ENCODE data around the gene CLIC4.
"Not testable (repeated sequence)": the region's sequence is repeated elsewhere in the genome, so short reads cannot be mapped to it uniquely, and the experiment has no call there.

The CLIC4 gene

GRCh38 chr1:24871306-24871901 lies 126.2 kb downstream of the CLIC4 start:
- FAIRE-seq, result no peak
- no peak for DNase-seq (ENCODE audit: insufficient read length, low spot score)

DNA sequence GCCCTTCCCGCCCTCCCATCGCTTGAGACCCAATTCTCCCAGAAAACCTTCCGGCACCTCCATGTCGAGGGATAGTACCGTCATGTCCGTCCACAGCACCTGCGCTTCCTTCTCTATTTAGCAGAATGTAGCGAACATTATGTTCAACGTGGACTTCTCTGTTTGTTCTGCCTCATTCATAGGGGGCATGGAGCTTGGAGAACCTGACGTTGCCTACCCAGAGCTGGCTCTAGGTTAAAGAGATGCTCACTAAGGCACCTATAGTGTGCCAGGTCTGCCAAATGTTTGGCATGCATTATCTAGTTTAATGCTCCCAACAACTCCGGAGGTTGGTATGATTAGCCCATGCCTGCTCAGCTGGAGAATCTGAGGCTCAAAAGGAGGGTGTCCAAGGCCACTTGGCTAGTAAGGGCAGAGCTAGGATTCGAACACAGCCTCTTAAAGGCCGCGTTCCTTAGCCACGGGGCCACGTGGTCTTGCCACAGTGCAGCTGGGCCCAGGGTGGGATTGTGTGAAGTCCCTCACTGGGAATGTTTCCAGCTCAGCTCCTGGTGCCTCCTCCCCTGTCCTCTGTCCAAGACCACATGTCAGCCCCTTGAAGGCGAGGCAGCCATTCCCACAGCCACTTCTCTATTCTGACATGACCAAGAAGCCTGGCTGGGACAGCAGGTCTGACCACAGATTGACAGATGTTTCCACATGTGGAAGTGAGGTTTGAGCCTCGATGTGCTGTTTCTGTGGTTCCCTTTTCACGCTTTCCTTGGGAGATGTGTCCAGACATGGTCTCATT lies 127.0 kb downstream of the CLIC4 start:
- DNase-seq (ENCODE audit: insufficient read length, low spot score) (no peak), FAIRE-seq (no peak)

GRCh38 chr1:24873148-24873547 lies 127.9 kb downstream of the CLIC4 start:
- DNase-seq (ENCODE audit: insufficient read length, low spot score), result no peak
- FAIRE-seq, result no peak

DNA sequence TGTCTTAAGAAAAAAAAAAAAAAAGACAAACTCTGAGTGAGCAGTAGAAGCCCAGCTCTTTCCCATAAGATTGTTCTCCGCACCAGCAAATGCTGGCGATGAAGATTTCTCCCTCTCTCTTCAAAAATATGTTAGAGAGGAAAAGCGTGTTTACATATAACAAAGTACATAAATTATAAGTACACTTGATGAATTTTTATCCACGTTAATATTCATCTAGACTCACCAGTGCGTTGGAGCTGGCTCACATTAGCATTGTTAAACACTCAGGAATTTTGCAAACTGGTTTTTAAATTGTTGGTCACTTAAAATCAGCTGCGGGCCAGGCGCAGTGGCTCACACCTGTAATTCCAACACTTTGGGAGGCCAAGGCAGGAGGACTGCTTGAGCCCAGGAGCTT lies 128.8 kb downstream of the CLIC4 start:
- DNase-seq (ENCODE audit: insufficient read length, low spot score) (no peak), FAIRE-seq (no peak)

DNA sequence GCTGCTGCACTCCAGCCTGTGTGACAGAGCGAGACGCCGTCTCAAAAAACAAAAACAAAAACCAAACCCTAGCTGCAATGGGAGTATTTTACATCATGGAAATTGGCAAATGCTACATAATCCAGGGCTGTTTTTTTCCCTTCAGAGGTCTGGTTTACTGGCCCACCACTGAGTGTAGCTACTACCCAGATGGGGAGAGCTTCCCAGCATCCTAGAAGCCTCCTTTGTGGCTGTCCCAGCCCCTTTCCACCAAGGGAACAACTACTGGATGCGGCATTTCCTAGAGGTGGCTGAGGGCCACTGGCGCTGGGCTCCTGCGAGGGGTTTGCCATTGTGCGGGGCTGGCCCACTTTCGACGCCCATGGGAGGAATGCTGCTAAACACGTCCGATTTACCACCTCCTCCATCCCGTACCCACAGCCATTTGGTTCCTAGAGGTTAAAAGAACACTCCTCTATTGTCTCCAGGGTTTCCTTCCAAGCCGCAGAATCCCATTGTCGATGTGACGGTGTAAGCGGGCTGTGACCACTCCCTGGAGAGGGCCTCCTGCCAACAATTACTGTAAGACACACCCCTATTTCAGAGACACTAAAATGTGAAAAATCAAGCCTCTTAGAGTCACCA lies 129.5 kb downstream of the CLIC4 start:
- FAIRE-seq (no peak), DNase-seq (ENCODE audit: insufficient read length, low spot score) (no peak)

DNA sequence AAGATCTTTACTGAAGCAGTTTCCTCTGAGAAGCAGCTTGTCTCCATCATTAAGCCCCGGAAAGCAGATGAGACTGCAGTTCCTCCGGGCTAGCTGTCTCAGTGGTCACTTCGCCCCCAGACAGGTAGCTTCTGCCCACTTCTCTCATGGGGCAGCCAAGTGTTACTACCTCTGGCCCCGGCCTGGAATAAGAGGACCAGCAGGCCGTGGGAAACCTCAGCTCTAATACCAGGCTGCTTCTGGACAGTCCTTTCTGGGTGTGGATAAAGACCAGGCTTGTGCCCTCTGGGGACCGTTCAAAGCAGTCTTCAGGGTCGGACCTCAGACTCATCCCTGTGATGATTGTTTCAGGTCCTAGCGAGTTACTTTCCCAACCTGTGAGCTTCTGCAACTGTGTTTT lies 130.0 kb downstream of the CLIC4 start:
- no peak for FAIRE-seq

GRCh38 chr1:24875991-24876506 lies 130.8 kb downstream of the CLIC4 start:
- no peak for FAIRE-seq

More for the DNA sequence above, 130.0 kb downstream of the CLIC4 start:
- no peak for DNase-seq (ENCODE audit: insufficient read length, low spot score)

GRCh38 chr1:24878045-24878444 lies 132.8 kb downstream of the CLIC4 start:
- no peak for FAIRE-seq

More at GRCh38 chr1:24875991-24876506, 130.8 kb downstream of the CLIC4 start:
- DNase-seq (ENCODE audit: insufficient read length, low spot score), result no peak

DNA sequence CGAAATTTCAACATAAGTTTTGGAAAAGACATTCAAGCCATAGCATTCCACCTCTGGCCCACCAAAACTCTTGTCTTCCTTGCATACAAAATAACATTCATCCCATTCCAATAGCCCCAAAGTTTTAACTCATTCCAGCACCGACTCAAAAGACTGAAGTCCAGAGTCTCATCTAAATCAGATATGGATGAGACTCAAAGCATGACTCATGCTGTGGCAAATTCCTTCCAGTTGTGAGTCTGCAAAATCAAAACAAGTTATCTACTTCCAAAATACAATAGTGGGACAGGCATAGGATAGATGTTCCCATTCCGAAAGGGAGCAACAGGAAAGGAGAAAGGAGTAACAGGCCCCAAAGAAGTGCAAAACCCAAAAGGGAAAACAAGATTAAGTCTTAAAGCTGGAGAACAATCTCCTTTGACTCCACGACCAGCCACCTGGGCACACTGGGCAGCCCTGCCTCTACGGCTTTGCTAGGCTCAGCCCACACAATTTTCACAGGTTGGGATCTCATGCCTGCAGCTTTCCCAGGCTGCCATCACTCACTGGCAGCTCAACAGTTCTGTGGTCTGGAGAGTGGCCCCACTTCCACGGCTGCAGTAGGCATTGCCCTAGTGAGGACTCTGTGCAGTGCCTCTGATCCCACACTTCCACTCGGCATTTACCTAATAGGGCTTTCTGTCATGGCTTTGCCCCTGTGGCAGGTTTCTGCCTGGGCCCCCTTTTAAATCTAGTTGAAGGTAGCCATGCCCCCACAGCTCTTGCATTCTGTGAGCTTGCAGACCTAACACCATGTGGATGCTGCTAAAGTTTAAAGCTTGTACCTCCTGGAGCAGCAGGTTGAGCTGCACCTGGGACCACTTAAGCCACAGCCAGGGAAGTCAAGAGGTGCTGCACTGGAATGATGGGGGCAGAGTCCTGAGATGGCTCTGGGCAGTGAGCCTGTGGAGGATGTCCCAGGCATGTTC lies 133.8 kb downstream of the CLIC4 start:
- DNase-seq (ENCODE audit: insufficient read length, low spot score), result no peak

More at GRCh38 chr1:24878045-24878444, 132.8 kb downstream of the CLIC4 start:
- DNase-seq (ENCODE audit: insufficient read length, low spot score), result no peak

GRCh38 chr1:24881034-24881433 lies 135.8 kb downstream of the CLIC4 start:
- DNase-seq (ENCODE audit: insufficient read length, low spot score), result no peak
- FAIRE-seq, result no peak

More for the DNA sequence above, 133.8 kb downstream of the CLIC4 start:
- FAIRE-seq, result no peak

DNA sequence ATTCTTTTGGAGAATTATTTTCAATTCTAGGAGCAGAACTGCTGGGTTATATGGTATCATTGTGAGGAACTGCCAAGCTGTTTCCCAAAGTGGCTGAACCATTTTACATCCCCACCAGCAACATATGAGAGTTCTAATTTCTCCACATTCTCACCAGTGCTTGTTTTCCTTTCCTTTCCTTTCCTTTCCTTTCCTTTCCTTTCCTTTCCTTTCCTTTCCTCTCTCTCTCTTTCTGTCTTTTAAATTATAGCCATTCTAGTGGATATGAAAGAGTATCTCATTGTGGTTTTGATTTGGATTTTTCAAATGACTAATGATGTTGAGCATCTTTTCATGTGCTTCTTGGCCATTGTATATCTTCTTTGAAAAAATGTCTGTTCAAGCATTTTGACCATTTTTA lies 139.5 kb downstream of the CLIC4 start:
- DNase-seq (ENCODE audit: insufficient read length, low spot score) (no peak), FAIRE-seq (no peak)

DNA sequence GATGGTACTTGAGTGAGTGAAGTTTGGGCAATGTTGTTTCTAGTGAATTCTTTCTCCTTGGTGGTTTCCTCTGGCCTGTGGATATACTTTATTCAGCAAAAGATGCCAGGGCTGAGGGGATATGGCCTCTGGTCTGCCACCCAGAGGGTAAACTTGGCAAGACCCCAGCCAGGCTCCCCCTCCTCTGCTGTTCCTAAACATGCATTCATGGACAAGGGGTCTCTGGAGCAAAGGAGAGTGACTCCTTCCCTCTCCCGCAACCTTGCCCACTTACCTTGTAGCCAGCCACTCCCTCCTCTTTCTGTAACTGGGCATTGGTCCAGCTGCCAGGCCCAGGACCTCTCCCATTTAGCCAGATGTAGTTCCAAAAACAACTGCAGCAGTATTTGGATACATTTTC lies 141.0 kb downstream of the CLIC4 start:
- no peak for FAIRE-seq
- DNase-seq (ENCODE audit: insufficient read length, low spot score), result no peak

DNA sequence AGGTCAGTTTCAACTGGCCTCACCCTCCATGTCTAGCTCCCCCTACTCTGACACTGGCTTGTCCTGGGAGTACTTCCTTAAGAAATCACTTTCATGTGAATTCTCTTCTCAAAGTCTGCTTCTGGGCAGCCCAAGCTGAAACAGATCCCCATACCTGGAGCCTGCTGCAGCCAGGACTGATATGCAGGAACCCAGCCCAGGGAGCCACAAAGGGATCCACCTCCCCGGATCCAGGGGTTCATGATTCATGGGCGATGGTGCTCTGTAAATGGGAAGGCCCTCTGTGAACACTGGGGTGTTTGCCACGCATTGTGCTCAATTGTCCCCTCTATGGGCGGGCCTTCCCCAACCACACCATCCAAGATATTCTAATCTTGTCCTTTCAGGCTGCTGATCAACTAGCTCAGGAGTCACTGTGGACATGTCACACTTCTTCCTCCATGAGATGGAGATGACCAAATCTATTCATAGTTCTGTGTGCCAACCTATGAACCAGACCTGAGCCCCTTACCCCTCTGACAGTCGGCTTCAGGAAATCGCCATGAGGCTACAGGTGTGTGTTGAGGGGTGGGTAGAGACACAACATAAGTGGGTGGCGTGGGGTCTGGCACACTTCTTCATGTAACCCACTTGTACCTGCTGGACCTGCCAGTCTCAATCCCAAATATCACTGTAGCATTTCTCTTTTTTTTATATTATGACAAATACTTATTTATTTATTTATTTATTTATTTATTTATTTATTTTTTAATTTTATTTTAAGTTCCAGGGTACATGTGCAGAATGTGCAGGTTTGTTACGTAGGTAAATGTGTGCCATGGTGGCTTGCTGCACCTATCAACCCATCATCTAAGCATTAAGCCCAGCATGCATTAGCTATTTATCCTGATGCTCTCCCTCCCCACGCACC lies 143.1 kb downstream of the CLIC4 start:
- FAIRE-seq, result no peak
- no peak for DNase-seq (ENCODE audit: insufficient read length, low spot score)

- FAIRE-seq, result no peak
- DNase-seq (ENCODE audit: insufficient read length, low spot score), result no peak
Measured at GRCh38 chr1:24888971-24889676, 143.9 kb downstream of the CLIC4 start.

DNA sequence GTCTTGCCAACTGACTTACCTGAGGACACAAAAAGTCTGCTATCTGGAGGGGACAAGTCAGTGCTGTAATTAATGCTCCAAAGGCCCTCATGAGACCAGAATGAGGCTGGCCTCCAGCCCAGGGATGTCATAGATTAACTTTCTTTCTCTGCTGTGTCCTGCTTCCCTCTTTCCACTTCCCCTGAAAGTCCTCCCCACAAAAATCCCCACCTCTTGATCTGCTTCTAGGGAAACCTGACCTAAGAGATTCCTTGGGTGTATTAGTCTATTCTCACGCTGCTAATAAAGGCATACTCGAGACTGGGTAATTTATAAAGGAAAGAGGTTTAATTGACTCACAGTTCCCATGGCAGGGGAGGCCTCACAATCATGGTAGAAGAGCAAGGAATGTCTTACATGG lies 145.6 kb downstream of the CLIC4 start:
- FAIRE-seq, result no peak

DNA sequence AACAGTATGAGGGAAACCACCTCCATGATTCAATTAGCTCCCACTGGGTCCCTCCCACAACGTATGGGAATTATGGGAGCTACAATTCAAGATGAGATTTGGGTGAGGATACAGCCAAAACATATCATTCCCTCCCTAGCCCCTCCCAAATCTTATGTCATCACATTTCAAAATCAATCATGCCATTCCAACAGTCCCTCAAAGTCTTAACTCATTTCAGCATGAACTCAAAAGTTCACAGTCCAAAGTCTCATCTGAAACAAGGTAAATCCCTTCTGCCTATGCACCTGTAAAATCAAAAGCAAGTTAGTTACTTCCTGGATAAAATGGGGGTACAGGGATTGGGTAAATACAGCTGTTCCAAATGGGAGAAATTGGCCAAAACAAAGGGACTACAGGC lies 146.1 kb downstream of the CLIC4 start:
- DNase-seq (ENCODE audit: insufficient read length, low spot score); FAIRE-seq: not testable (repeated sequence)

More for the DNA sequence above, 145.6 kb downstream of the CLIC4 start:
- no peak for DNase-seq (ENCODE audit: insufficient read length, low spot score)

DNA sequence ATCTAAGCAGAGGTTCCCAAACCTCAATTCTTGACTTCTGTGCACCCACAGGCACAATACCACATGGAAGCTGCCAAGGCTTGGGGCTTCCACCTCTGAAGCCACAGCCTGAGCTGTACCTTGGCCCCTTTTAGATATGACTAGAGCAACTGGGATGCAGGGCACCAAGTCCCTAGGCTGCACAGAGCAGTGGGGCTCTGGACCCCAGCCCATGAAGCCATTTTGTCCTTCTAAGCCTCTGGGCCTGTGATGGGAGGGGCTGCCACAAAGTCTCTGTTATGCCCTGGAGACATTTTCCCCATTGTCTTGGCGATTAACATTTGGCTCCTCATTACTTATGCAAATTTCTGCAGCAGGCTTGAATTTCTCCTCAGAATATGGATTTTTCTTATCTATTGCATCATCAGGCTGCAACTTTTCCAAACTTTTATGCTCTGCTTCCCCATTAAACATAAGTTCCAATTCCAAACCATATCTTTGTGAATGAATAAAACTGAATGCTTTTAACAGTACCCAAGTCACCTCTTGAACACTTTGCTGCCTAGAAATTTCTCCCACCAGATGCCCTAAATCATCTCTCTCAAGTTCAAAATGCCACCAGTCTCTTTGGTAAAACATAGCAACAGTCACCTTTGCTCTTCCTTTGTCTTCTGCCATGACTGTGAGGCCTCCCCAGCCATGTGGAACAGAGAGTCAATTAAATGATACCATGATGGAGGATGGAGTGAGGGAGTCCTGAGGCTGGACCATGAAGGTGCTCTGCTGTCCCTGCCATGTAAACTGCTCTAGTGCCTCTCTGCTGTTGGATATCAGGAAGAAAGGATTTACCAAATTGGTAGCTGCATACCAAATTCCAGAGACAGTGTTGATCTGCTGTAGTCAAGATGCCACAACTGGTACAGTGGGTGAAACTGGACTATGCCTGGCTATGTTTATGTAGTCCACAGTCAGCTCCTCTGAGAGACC lies 147.2 kb downstream of the CLIC4 start:
- no peak for FAIRE-seq

GRCh38 chr1:24893431-24893830 lies 148.2 kb downstream of the CLIC4 start:
- FAIRE-seq (no peak), DNase-seq (ENCODE audit: insufficient read length, low spot score) (no peak)

More for the DNA sequence above, 147.2 kb downstream of the CLIC4 start:
- no peak for DNase-seq (ENCODE audit: insufficient read length, low spot score)
